CD4-positive, alpha-beta T cell treated with Interleukin-15 for 4 hours (primary cell): ENCODE data around the gene SNX15.

Experiments used
- DNase-seq: peaks from one replicate; pipeline ENCODE4 v3.0.0-alpha.2; 2020; ENCODE audit warnings: low spot score

Gene SNX15

DNA sequence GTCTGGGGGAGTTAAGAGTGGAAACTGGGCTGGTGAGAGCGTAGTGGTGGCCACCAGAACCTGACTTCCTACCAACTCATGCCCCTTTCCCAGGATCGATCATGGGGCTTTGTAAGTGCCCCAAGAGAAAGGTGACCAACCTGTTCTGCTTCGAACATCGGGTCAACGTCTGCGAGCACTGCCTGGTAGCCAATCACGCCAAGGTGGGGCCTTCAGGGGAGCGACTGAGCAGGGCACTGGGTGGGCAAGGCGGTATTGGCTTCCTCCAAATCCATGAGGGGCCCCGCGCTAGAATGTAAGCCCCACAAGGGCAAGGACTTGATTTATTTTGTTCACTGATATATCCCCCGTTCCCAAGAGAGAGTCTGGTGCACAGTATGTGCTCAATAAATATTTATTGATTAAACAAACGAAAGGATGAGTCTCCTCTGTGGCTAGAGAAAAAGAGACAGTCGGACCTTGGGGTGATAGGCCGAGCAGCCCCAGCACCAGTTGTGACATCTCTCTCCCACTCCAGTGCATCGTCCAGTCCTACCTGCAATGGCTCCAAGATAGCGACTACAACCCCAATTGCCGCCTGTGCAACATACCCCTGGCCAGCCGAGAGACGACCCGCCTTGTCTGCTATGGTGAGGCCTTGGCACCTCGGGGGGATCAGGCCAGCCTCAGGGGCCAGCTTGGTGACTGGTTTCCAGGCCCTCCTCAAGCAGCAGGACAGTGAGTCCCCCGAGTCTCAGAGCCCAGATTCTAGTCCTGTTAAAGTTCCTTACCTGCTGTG, 57.5 kb downstream of the SNX15 start:
- no peak for DNase-seq

- DNase-seq: no peak
These were observed 58.2 kb downstream of the SNX15 start for GRCh38 chr11:65085446-65085845.

DNA sequence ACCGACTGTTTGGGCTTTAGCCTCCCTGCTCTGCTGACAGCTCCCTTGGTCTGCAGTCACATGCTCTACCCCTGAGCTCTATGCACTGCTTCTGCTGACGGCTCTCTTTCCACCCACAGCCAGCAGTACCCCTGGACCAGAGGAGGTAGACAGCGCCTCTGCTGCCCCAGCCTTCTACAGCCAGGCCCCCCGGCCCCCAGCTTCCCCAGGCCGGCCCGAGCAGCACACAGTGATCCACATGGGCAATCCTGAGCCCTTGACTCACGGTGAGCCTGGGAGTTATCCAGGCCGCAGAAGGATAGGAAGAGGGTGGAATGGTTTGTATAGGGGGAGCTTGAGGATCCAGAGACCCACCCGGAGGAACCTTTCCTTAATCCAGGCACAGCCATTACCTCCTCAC, 59.6 kb downstream of the SNX15 start:
- no peak for DNase-seq

DNA sequence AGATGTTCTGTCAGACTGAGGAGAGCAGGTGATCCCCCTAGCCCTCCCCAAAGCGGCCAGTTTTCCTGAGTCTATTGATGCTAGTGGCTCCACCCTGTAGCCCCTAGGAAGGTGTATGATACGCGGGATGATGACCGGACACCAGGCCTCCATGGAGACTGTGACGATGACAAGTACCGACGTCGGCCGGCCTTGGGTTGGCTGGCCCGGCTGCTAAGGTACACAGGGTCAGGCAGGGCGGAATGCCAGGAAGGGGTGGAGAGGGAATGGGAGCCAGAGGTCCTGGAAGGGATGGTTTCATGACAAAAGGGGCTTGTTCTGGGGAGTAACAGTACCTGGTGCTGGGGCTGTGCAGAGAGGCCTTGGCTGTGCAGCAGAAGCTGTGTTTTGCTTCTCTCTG, 60.0 kb downstream of the SNX15 start:
- no peak for DNase-seq

DNA sequence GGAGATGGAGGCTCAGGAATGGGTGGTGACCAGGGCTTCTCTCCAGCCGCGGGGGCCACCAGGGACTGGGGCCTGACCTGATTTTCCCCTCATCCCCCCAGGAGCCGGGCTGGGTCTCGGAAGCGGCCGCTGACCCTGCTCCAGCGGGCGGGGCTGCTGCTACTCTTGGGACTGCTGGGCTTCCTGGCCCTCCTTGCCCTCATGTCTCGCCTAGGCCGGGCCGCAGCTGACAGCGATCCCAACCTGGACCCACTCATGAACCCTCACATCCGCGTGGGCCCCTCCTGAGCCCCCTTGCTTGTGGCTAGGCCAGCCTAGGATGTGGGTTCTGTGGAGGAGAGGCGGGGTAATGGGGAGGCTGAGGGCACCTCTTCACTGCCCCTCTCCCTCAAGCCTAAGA, 60.6 kb downstream of the SNX15 start:
- DNase-seq: no peak

GRCh38 chr11:65089621-65090020, 62.4 kb downstream of the SNX15 start:
- DNase-seq: no peak
